GM19351 (cell line): Measurements from ENCODE around the gene TRAPPC2L.

Experiments used
- ATAC-seq: cut with Tn5 transposase; IDR thresholded peaks from one replicate; pipeline ENCODE4 v1.9.1; 2021; ENCODE audit warnings: mild to moderate bottlenecking, moderate library complexity; ENCODE audit not compliant: unreplicated experiment

The TRAPPC2L gene

GRCh38 chr16:88906020-88906419, 49.1 kb downstream of the TRAPPC2L start:
- no peak for ATAC-seq

DNA sequence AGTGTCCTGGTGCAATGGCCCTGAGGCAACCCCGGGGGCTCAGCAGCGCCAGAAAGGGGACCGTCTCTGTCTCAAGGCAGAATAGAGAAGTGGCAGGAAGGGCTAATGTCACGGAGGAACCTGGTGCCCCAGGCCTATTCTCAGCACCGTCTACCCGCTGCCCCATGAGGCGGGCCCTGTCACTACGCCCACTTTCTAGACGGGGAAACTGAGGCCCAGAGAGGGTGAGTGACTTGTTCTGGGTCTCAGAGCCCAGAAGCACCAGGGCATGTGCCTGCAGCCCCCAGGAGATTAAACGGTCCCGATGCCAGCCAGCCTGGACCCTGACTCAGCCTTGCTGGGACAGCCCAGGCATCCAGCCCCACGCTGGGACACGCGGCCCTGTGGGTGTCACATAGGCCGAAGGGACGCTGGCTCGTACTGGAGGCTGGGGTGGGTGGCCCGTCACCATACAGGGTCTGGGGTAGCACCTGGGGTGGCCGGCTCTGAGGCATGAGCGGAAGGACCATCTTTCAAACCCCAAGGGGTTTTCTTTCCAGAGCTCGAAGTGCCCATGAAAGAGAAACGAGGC, 49.7 kb downstream of the TRAPPC2L start:
- no peak for ATAC-seq

GRCh38 chr16:88907768-88908167, 50.8 kb downstream of the TRAPPC2L start:
- ATAC-seq = no peak

DNA sequence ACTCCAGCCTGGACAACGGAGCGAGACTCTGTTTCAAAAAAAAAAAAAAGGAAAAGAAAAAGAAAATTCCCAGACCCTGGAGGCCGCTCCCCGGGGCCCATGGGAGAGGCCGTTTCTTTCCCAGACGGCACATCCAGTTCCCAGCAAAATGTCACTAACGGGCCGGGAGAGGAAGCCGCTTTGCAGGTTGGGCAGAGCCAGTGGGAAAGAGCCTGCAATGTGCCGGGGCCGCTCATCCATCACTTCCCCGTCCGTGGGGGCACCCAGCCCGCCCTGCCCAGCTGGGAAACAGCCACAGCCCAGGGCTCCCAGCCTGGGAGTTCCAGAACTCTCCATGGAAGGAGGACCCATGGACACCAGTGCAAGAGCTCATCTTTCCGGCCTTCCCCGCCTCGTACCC, 51.4 kb downstream of the TRAPPC2L start:
- no peak for ATAC-seq

GRCh38 chr16:88909431-88910210, 52.7 kb downstream of the TRAPPC2L start:
- no peak for ATAC-seq

DNA sequence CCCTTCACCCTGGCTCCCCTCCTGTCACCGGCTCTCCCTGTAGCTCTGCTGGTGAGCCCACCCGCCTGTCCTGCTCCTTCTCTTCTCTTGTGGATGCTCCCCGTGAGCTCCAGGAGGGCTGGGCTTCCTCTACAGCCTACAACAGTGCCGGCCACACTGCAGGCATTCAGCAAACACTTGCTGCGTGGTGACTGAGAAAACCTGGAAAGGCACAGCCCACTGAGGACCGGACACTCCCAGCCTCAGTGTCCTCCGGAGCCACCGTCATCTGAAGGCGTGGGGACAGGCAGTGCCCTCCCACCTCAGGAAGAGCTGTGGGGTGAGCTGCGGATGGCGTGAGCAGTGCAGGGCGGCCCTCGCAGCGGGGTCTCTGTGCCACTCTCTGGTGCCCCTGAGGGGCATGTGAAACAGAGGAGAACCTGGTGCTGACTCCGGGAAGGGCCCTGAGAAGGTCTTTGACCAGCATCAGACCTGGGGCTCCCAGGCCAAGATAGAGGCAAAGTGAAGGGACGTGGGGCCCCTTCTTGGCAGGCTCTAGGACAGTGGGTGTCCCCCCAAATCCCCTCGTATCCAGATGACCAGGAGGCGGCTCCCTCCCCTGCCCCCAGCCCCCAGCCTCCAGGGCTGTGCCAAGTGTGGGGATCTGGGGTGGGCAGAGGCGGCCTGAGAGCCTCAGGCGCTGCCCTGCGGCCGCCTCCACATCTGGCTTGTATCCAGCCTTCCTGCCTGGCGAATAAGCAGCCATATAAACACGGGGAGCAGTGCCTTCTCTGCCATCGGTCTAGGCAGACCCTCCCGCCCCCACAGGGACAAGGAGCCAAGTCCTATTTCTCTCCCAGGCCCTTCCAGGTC, 53.6 kb downstream of the TRAPPC2L start:
- no peak for ATAC-seq

GRCh38 chr16:88911136-88911945, 54.4 kb downstream of the TRAPPC2L start:
- ATAC-seq = no peak

DNA sequence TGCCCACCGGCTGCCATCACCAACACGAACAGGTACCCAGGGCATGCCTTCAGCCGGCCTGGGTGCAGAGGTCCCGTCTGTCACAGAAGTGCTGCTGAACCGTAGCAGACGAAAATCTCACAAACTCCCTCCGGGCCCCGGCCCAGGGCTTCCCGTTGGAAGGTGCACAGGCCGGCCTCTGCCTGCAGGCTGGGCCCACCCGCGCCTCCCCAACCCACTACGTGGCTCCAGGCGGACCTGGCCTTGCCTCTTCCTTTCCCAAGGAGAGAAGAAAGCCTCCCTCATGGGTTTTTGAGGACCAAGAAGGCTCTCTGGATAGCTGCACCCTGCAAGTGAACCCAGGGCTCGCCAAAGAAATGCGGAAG, 55.0 kb downstream of the TRAPPC2L start:
- ATAC-seq = no peak
